NCI-H146 treated with DMSO at 0.1 percent for 48 hours (cell line): ENCODE measurements around the gene PTMS.

Source experiments
- DNase-seq: peaks from one replicate; lab custom pipeline; 2025; ENCODE audit not compliant: unreplicated experiment; lab: John Stamatoyannopoulos, UW

Gene PTMS

DNA sequence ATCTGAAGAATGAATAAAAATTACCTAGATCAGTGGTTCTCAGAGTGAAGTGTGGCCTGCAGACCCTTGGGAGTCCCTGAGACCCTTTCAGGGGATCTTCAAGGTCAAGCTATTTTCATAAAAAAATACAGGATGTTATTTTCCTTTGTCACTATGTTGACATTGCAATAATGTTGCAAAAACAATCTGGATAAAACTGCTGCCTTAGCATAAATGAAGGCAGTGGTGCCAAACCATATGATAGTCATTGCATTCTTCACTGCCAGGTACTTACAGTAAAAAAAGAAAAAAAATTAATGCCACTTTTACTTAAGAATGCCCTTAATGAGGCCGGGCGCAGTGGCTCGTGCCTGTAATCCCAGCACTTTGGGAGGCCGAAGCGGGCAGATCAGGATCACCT lies 21.1 kb downstream of the PTMS start:
- no peak for DNase-seq

DNA sequence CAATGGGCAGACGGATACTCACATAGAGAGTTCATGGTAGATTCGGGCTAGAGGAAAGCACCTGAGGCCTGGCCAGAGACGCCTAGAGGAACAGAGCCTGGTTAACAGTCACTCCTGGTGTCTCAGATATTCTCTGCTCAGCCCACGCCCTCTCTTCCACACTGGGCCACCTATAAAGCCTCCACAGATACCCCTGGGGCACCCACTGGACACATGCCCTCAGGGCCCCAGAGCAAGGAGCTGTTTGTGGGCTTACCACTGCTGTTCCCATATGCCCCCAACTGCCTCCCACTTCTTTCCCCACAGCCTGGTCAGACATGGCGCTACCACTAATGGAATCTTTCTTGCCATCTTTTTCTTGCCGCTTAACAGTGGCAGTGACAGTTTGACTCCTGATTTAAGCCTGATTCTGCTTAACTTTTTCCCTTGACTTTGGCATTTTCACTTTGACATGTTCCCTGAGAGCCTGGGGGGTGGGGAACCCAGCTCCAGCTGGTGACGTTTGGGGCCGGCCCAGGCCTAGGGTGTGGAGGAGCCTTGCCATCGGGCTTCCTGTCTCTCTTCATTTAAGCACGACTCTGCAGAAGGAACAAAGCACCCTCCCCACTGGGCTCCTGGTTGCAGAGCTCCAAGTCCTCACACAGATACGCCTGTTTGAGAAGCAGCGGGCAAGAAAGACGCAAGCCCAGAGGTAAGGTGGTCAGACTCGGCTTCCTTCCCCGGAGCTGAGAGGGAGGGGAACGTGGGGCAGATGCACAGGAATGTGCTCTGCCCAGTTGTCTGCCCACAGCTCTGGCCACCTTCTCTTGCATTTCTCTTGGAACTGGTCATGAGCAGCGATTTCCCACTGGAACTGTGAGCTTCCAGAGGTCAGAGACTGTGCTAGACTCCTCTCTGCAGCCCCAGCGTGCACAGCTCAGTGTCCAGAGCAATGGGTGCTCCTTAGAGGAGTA lies 23.1 kb downstream of the PTMS start, which contains the start of gene CD4:
CD4 (plus strand) TSS at position 557 of the 953 bp plus-strand sequence. CDS start 10,611 bp downstream, outside the sequence.
- DNase-seq, result no peak

- DNase-seq, result no peak
These were observed 24.5 kb downstream of the PTMS start for GRCh38 chr12:6790496-6791150.

- DNase-seq, result no peak
These were observed 25.9 kb downstream of the PTMS start for GRCh38 chr12:6791931-6792520.

DNA sequence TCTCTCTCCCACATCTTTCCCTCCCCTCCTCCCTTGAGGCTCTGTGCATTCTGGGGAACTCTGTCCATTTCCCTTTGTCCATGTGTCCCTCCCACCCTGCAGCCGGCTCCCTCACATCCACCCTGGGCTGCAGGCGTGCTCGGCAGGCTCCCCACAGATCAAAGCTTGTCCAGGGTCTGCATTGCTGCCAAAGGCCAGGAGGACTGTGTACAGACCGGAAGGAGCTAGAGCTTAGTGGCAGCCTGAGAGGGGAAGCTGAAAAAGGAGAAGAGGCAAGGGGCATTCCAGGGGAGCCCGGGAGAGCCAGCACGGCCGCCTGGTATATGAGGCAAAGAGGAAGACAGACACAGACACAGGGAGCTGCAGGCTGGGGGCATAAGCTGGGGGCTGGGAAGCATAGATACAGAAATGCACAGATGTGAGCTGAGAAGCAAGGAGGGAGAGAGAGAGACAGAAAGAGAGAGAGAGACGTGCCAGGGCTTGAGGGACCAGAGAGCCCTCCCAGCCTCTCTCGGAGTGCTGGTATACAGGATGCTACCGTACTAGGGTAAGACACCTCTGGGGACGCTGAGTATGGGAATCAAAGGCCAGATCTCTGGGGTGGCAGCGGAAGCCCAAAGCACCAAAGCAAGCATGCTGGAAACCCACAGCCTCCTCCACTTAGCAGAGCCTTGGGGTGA lies 26.5 kb downstream of the PTMS start:
- DNase-seq, result no peak

DNA sequence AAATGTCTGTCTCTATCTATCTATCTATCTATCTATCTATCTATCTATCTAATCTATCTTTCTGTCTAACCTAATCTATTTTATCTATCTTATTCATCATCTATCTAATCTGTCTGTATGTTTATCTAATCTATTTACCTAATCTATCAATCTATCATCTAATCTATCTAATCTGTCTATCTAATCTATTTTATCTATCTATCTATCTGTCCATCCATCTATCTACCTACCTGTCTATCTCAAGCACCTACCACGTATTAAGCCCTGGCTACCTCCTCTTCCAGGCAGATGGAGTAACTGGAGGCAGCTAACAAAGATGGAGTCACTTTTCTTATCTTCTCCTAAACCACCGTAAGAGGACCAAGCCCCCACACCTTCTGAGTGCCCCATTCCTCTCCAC lies 28.9 kb downstream of the PTMS start:
- DNase-seq, result no peak

DNA sequence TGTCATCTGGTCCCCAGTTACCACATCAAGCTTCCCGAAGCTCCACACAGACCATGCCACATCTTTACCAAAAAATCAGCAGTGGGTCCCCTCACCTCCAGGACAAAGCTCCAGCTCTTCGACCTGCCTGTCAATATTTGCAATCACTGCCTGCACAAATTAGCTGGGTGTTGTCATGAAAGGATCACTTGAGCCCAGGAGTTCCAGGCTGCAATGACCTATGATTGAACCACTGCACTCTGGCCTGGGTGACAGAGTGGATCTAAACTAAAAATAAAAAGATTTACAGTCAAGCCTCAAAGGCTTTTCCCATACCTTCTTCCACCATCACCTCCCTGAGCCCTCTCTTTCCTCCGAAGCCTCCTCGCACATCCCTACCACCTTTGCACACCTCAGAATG lies 30.4 kb downstream of the PTMS start:
- no peak for DNase-seq

DNA sequence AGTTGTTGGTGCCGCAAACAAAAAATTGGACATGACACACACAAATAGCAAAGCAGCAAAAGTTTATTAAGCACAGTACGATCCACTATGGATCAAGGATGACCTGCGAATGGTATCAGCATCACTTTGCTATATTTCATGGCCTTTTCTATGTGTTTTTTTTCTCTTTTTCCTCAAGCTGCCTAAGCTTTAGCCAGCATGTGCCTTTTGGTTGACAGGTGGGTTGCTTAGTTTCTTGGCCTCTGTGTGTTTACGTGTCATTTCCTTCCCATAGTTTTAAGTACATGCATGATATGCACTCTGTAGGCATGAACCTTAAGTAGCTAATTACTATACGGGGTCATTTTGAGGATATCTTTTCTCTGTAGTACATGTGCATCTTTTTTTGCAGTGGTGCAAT lies 33.0 kb downstream of the PTMS start:
- DNase-seq, result no peak

- no peak for DNase-seq
These were observed 41.0 kb downstream of the PTMS start for GRCh38 chr12:6807170-6807569.

- no peak for DNase-seq
These were observed 42.9 kb downstream of the PTMS start for GRCh38 chr12:6809056-6809455.

GRCh38 chr12:6810758-6811157 lies 44.6 kb downstream of the PTMS start:
- no peak for DNase-seq

DNA sequence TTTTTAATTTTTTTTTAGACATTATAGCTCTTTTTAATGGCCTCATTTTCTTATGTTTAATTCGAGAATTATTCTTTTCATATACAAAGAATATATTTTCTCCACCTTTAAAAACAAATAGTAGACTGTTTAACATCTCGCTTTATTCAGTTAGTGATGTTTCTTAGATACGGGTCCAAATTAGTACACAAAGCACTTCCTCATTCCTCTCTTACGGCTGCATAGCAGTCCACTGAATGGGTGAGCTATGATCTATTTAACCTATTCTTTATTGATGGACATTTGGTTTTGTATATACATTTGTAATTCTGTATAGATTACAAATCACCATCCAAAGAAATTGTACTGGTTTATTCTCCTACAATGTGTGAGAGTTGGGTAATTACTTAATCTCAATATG lies 47.2 kb downstream of the PTMS start:
- DNase-seq, result no peak

- DNase-seq, result no peak
These were observed 50.4 kb downstream of the PTMS start for GRCh38 chr12:6816598-6816997.

DNA sequence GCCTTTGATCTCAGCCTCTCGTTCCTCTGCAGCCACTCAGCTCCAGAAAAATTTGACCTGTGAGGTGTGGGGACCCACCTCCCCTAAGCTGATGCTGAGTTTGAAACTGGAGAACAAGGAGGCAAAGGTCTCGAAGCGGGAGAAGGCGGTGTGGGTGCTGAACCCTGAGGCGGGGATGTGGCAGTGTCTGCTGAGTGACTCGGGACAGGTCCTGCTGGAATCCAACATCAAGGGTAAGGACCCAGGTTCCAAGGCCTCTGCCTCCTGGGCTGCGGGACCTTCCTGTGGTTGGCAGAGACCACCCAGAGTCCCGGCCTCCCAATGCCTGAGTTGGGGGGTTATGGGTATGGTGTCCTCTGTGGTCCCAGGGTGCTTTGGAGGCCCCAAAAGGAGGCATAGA lies 50.9 kb downstream of the PTMS start:
- DNase-seq, result no peak

- DNase-seq, result no peak
These were observed 51.5 kb downstream of the PTMS start for GRCh38 chr12:6817662-6818157.

GRCh38 chr12:6818222-6818621 lies 52.1 kb downstream of the PTMS start:
- no peak for DNase-seq

GRCh38 chr12:6818645-6819044 lies 52.5 kb downstream of the PTMS start:
- DNase-seq, result no peak

DNA sequence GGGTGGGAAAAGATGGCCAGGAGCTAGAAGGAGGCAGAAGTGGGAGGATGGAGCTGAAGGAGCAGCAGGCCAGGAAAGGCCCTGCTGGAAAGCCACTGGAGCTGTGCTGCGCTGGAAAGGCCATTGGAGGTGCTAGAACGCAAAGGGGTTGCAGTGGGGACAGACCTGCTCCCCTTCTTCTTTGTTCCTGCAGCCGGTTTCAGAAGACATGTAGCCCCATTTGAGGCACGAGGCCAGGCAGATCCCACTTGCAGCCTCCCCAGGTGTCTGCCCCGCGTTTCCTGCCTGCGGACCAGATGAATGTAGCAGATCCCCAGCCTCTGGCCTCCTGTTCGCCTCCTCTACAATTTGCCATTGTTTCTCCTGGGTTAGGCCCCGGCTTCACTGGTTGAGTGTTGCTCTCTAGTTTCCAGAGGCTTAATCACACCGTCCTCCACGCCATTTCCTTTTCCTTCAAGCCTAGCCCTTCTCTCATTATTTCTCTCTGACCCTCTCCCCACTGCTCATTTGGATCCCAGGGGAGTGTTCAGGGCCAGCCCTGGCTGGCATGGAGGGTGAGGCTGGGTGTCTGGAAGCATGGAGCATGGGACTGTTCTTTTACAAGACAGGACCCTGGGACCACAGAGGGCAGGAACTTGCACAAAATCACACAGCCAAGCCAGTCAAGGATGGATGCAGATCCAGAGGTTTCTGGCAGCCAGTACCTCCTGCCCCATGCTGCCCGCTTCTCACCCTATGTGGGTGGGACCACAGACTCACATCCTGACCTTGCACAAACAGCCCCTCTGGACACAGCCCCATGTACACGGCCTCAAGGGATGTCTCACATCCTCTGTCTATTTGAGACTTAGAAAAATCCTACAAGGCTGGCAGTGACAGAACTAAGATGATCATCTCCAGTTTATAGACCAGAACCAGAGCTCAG lies 53.2 kb downstream of the PTMS start:
- no peak for DNase-seq

DNA sequence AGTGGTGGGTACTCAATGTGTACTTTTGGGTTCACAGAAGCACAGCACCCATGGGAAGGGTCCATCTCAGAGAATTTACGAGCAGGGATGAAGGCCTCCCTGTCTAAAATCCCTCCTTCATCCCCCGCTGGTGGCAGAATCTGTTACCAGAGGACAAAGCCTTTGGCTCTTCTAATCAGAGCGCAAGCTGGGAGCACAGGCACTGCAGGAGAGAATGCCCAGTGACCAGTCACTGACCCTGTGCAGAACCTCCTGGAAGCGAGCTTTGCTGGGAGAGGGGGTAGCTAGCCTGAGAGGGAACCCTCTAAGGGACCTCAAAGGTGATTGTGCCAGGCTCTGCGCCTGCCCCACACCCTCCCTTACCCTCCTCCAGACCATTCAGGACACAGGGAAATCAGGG lies 54.0 kb downstream of the PTMS start:
- no peak for DNase-seq
